CD14-positive monocyte (primary cell): ENCODE data around the gene LRP2BP. TPM values are rescaled to one million over a fixed set of nuclear protein-coding genes. Genes with fewer than 3 reads are reported as not detected.

ENCODE experiments used
- DNase-seq, 3 donors: peaks; one replicate each; pipeline ENCODE4 v3.0.0-alpha.2; 2011 to 2022
- H2AFZ ChIP-seq: 2 replicates; pipeline ENCODE4 v1.6.0; 2012; ENCODE audit warnings: mild to moderate bottlenecking, low read depth, low read length, inconsistent platforms; ENCODE audit not compliant: insufficient read depth, poor library complexity, severe bottlenecking
- H3K27ac ChIP-seq, 2 donors: 1 replicate in 1 of 2; 2 replicates in 1 of 2; pipeline ENCODE4 v1.5.1; 2012 to 2013; ENCODE audit warnings: low read length in 2 of 2, control low read depth in 1 of 2, inconsistent platforms in 1 of 2, low read depth in 1 of 2, mild to moderate bottlenecking in 1 of 2
- H3K27me3 ChIP-seq, 2 donors: one replicate each; pipeline versions ENCODE4 v1.6.0 to v1.6.1; 2011 to 2013; ENCODE audit warnings: low read length in 2 of 2; ENCODE audit not compliant: control insufficient read depth in 2 of 2, insufficient read depth in 2 of 2
- H3K36me3 ChIP-seq, 2 donors: replicated peaks in 1 of 2; 1 replicate in 1 of 2; 2 replicates in 1 of 2; pipeline versions ENCODE4 v1.5.1 to v1.6.1; 2012 to 2013; ENCODE audit warnings: low read length in 2 of 2, control low read depth in 1 of 2, inconsistent platforms in 1 of 2, mild to moderate bottlenecking in 1 of 2; ENCODE audit not compliant: insufficient read depth in 2 of 2, control insufficient read depth in 1 of 2
- H3K4me1 ChIP-seq, 2 donors: 1 replicate in 1 of 2; 2 replicates in 1 of 2; pipeline versions ENCODE4 v1.5.1 to v1.6.1; 2012 to 2013; ENCODE audit warnings: low read length in 2 of 2, control low read depth in 1 of 2, inconsistent platforms in 1 of 2, mild to moderate bottlenecking in 1 of 2, moderate library complexity in 1 of 2; ENCODE audit not compliant: insufficient read depth in 2 of 2, control insufficient read depth in 1 of 2
- H3K4me2 ChIP-seq: replicated peaks from 2 replicates; pipeline ENCODE3; 2012; ENCODE audit warnings: low read length, moderate library complexity, mild to moderate bottlenecking; ENCODE audit not compliant: poor library complexity, severe bottlenecking; ENCODE audit errors: extremely low read depth
- H3K4me3 ChIP-seq, 3 experiments: fragments of 200-600 bp in 1 of 3; sonication (generic) in 1 of 3; replicated peaks in 1 of 3; 1 replicate in 2 of 3; 2 replicates in 1 of 3; pipeline ENCODE4 v1.5.1; 2011 to 2013; ENCODE audit warnings: low read length in 3 of 3, mild to moderate bottlenecking in 3 of 3, control low read depth in 2 of 3, low read depth in 2 of 3, inconsistent platforms in 1 of 3, moderate library complexity in 1 of 3
- H3K79me2 ChIP-seq: 2 replicates; pipeline ENCODE4 v1.6.0; 2012; ENCODE audit warnings: mild to moderate bottlenecking, control low read depth, inconsistent platforms, low read length, moderate library complexity; ENCODE audit not compliant: insufficient read depth
- H3K9ac ChIP-seq: 2 replicates; pipeline ENCODE4 v1.6.0; 2017; ENCODE audit warnings: low read length, mild to moderate bottlenecking; ENCODE audit not compliant: insufficient read depth, poor library complexity, severe bottlenecking
- H3K9me3 ChIP-seq, 2 donors: replicated peaks in 1 of 2; 1 replicate in 1 of 2; 2 replicates in 1 of 2; pipeline versions ENCODE4 v1.5.1 to v1.6.1; 2012 to 2013; ENCODE audit warnings: low read length in 2 of 2, control low read depth in 1 of 2; ENCODE audit not compliant: control insufficient read depth in 1 of 2, insufficient read depth in 1 of 2
- H4K20me1 ChIP-seq: 2 replicates; pipeline ENCODE4 v1.6.0; 2012; ENCODE audit warnings: mild to moderate bottlenecking, low read length, control low read depth, moderate library complexity; ENCODE audit not compliant: insufficient read depth
- H3K27ac Mint-ChIP-seq, 7 donors: one replicate each; pipeline ENCODE4 v1.8.0; 2020; ENCODE audit warnings: mild to moderate bottlenecking in 7 of 7, mixed read lengths in 7 of 7, moderate library complexity in 6 of 7, inconsistent platforms in 2 of 7
- H3K27me3 Mint-ChIP-seq, 3 donors: one replicate each; pipeline ENCODE4 v1.8.0; 2021 to 2022; ENCODE audit warnings: low read depth in 3 of 3, mild to moderate bottlenecking in 3 of 3, mixed read lengths in 3 of 3, moderate library complexity in 3 of 3, inconsistent platforms in 1 of 3
- H3K36me3 Mint-ChIP-seq, 2 donors: one replicate each; pipeline ENCODE4 v1.8.0; 2020; ENCODE audit warnings: mixed read lengths in 2 of 2, inconsistent platforms in 1 of 2, mild to moderate bottlenecking in 1 of 2
- H3K4me1 Mint-ChIP-seq: one replicate; pipeline ENCODE4 v1.8.0; 2020; ENCODE audit warnings: mild to moderate bottlenecking, mixed read lengths
- H3K4me3 Mint-ChIP-seq, 2 donors: one replicate each; pipeline ENCODE4 v1.8.0; 2020; ENCODE audit warnings: mild to moderate bottlenecking in 2 of 2, mixed read lengths in 2 of 2, moderate library complexity in 1 of 2
- H3K9me3 Mint-ChIP-seq, 7 donors: one replicate each; pipeline ENCODE4 v1.8.0; 2020 to 2022; ENCODE audit warnings: mixed read lengths in 7 of 7, mild to moderate bottlenecking in 6 of 7, moderate library complexity in 6 of 7, inconsistent platforms in 2 of 7
- CTCF ChIP-seq: fragments of 200-600 bp; IDR thresholded peaks from one replicate; pipeline ENCODE4 v1.8.0; 2022; ENCODE audit warnings: antibody characterized with exemption, mild to moderate bottlenecking
- WGBS: methylation state at CpG from one replicate; pipeline ENCODE4 v1.1.5; 2013; ENCODE audit warnings: missing lambda C conversion rate; ENCODE audit not compliant: insufficient coverage; 5-methylcytosine and 5-hydroxymethylcytosine counted together
- intact Hi-C, 2 donors: fragments of 100-400 bp; cut with micrococcal nuclease; formaldehyde crosslinking; loops; one replicate each; pipeline versions ENCODE4 v1.15.0 to v1.15.1; 2023
- polyA plus RNA-seq, 3 donors: library from polyadenylated mRNA; depleted of rRNA in 1 of 3; unstranded in 2 of 3; stranded (reverse) in 1 of 3; fragments of 300-500 nt in 2 of 3; fragments of >200 nt in 1 of 3; fragmentation: Illumina TruSeq in 2 of 3; gene quantifications; 1 replicate in 2 of 3; 2 replicates in 1 of 3; pipeline ENCODE4 v1.2.3, GENCODE V29; 2012 to 2021

LRP2BP gene
- polyA plus RNA-seq, 3 donors, result 0.04 to 0.10 (median 0.09) TPM

GRCh38 chr4:185341841-185342240, 53.9 kb downstream of the LRP2BP start:
- no peaks in the 10 kb centered on the region for H3K27me3 ChIP-seq
- no peaks in the 10 kb centered on the region for H3K36me3 ChIP-seq
- H3K4me3 ChIP-seq, result no peak overlapping the region
- no peak overlapping the region for H3K4me3 Mint-ChIP-seq
- TF ChIP-seq CTCF, result no peak
- H3K36me3 Mint-ChIP-seq, result no peaks in the 10 kb centered on the region
- H3K9me3 ChIP-seq, result no peaks in the 10 kb centered on the region
- peaks cover 0 to 4% (median 0%) of the 10 kb centered on the region in 7 donors for H3K9me3 Mint-ChIP-seq
- H3K9ac ChIP-seq, result no peak overlapping the region
- no peaks in the 10 kb centered on the region for H3K79me2 ChIP-seq
- H3K27me3 Mint-ChIP-seq, result peaks cover 3 to 19% (median 4%) of the 10 kb centered on the region in 3 donors
- no peak overlapping the region for H3K27ac Mint-ChIP-seq
- H3K4me1 Mint-ChIP-seq, result peaks cover 3% of the 10 kb centered on the region
- no peaks in the 10 kb centered on the region for H4K20me1 ChIP-seq
- no peak overlapping the region for H3K27ac ChIP-seq
- 100% methylated on average over 2 of the region's 6 CpGs for WGBS
- DNase-seq, result no peak
- no peaks in the 10 kb centered on the region for H3K4me1 ChIP-seq
- no peak overlapping the region for H2AFZ ChIP-seq
- intact Hi-C loops, result no loop called here
- H3K4me2 ChIP-seq, result no peak overlapping the region

GRCh38 chr4:185341377-185341776, 54.3 kb downstream of the LRP2BP start:
- Histone ChIP-seq H3K4me3 (no peak overlapping the region), H3K27ac (no peak overlapping the region), H2AFZ (no peak overlapping the region), H3K4me1 (no peaks in the 10 kb centered on the region), H3K9me3 (no peaks in the 10 kb centered on the region), H3K36me3 (no peaks in the 10 kb centered on the region), H3K4me2 (no peak overlapping the region), H3K9ac (no peak overlapping the region), H3K27me3 (no peaks in the 10 kb centered on the region), H3K79me2 (no peaks in the 10 kb centered on the region), H4K20me1 (no peaks in the 10 kb centered on the region)
- H3K9me3 Mint-ChIP-seq, result peaks cover 0 to 2% (median 0%) of the 10 kb centered on the region in 7 donors
- peaks cover 3 to 19% (median 4%) of the 10 kb centered on the region in 3 donors for H3K27me3 Mint-ChIP-seq
- peaks cover 3% of the 10 kb centered on the region for H3K4me1 Mint-ChIP-seq
- no peaks in the 10 kb centered on the region for H3K36me3 Mint-ChIP-seq
- WGBS, result no CpG with 5 or more reads among the region's 2 CpGs
- DNase-seq, result no peak
- no peak overlapping the region for H3K4me3 Mint-ChIP-seq
- intact Hi-C loops, result no loop called here
- TF ChIP-seq CTCF, result no peak
- H3K27ac Mint-ChIP-seq, result no peak overlapping the region
